ENCODE results near the gene LAMC2. TPM values are rescaled to one million over a fixed set of nuclear protein-coding genes. Genes with fewer than 3 reads are reported as not detected.

The LAMC2 gene
- total and polyA plus RNA-seq, 2 experiments from 2014 or later = 1.9 to 2.7 TPM

DNA sequence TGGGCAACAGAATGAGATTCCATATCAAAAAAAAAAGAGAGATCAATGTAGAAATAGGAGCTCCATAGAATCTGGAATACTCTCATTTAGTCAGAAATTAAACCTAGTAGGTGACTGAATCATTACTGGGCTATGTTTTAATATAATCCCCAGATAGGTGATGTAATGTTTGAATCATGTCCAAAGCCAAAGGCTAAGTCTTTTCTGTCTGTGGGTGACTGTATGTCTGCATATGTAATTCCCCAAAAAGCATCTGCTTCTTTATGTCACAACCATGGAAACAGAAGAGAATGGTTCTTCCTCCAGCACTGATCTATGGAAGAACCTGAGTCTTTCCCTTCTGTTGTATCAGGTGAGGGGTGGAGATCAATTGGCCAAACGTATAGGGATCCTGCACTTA, 5.8 kb downstream of the LAMC2 start:
- peak overlapping the region; percentile 10 for H3K4me2 ChIP-seq (ENCODE audit: unreplicated experiment)
- no peaks in the 10 kb centered on the region for H3K27me3 ChIP-seq (replicated peaks; ENCODE audit: insufficient read depth)
- H3K27ac ChIP-seq = peak overlapping the region; percentile 70
- H3F3A ChIP-seq (ENCODE audit: insufficient read depth) = peaks cover 24% of the 10 kb centered on the region; the same call in 1 of the 2 replicates
- no peaks in the 10 kb centered on the region for H3K36me3 ChIP-seq (ENCODE audit: low read depth)
- peaks cover 28% of the 10 kb centered on the region for H3K4me1 ChIP-seq (ENCODE audit: insufficient read depth)
- in situ Hi-C loops (cut with MboI) = no loop called here
- H4K20me1 ChIP-seq (ENCODE audit: insufficient read depth) = no peaks in the 10 kb centered on the region
- H3K9me3 ChIP-seq (ENCODE audit: low read depth) = no peaks in the 10 kb centered on the region
- H3K9me2 ChIP-seq (ENCODE audit: insufficient read depth) = no peaks in the 10 kb centered on the region
- peak; percentile 93 for DNase-seq
- WGBS, 2 experiments (ENCODE audit: low coverage in 1 of 2, low lambda C conversion rate in 2 of 2, missing lambda C conversion rate in 2 of 2) = 52 to 75% methylated on average over 1 of the region's 1 CpG
- H3K4me3 ChIP-seq = no peak overlapping the region
- H2AFZ ChIP-seq = no peak overlapping the region
- TF ChIP-seq EZH2 (IDR thresholded peaks at IDR 0.05; ENCODE audit: insufficient read depth, poor library complexity, severe bottlenecking) = no peak
- no peaks in the 10 kb centered on the region for H3K79me2 ChIP-seq (ENCODE audit: insufficient read depth)
- peak overlapping the region; percentile 9; the same call in 1 of the 2 replicates for H3K9ac ChIP-seq

- H3K4me2 ChIP-seq (ENCODE audit: unreplicated experiment) = no peak overlapping the region
- no peak for TF ChIP-seq EZH2phosphoT487 (IDR thresholded peaks at IDR 0.05; ENCODE audit: insufficient read depth, low read depth)
- TF ChIP-seq EZH2 (IDR thresholded peaks at IDR 0.05; ENCODE audit: insufficient read depth, poor library complexity, severe bottlenecking) = no peak
- no peaks in the 10 kb centered on the region for H3K9me2 ChIP-seq (ENCODE audit: insufficient read depth)
- H2AFZ ChIP-seq = no peak overlapping the region
- H3K4me3 ChIP-seq = no peak overlapping the region
- no peaks in the 10 kb centered on the region for H4K20me1 ChIP-seq (ENCODE audit: insufficient read depth)
- H3K27me3 ChIP-seq (replicated peaks; ENCODE audit: insufficient read depth) = no peaks in the 10 kb centered on the region
- H3K27ac ChIP-seq = no peak overlapping the region
- H3K79me2 ChIP-seq (ENCODE audit: insufficient read depth) = no peaks in the 10 kb centered on the region
- in situ Hi-C loops (cut with MboI) = no loop called here
- peaks cover 28% of the 10 kb centered on the region for H3K4me1 ChIP-seq (ENCODE audit: insufficient read depth)
- DNase-seq = no peak
- no peaks in the 10 kb centered on the region for H3K36me3 ChIP-seq (ENCODE audit: low read depth)
- H3F3A ChIP-seq (ENCODE audit: insufficient read depth) = peaks cover 18% of the 10 kb centered on the region; the same call in 1 of the 2 replicates
- H3K9me3 ChIP-seq (ENCODE audit: low read depth) = no peaks in the 10 kb centered on the region
- WGBS, 2 experiments (ENCODE audit: low coverage in 1 of 2, low lambda C conversion rate in 2 of 2, missing lambda C conversion rate in 2 of 2) = 85 to 88% methylated on average over 4 of the region's 4 CpGs
- H3K9ac ChIP-seq = no peak overlapping the region
These were observed 8.0 kb downstream of the LAMC2 start for GRCh38 chr1:183193963-183194525.

- in situ Hi-C loops (cut with MboI) = no loop called here
- H3K79me2 ChIP-seq (ENCODE audit: insufficient read depth) = no peaks in the 10 kb centered on the region
- DNase-seq = no peak
- no peak overlapping the region for H2AFZ ChIP-seq
- H4K20me1 ChIP-seq (ENCODE audit: insufficient read depth) = no peaks in the 10 kb centered on the region
- no peaks in the 10 kb centered on the region for H3K36me3 ChIP-seq (ENCODE audit: low read depth)
- peak overlapping the region; percentile 39 for H3K4me2 ChIP-seq (ENCODE audit: unreplicated experiment)
- peaks cover 28% of the 10 kb centered on the region for H3K4me1 ChIP-seq (ENCODE audit: insufficient read depth)
- no peak overlapping the region for H3K4me3 ChIP-seq
- peak overlapping the region; percentile 44 for H3K27ac ChIP-seq
- H3K9me3 ChIP-seq (ENCODE audit: low read depth) = no peaks in the 10 kb centered on the region
- peaks cover 15% of the 10 kb centered on the region; the same call in 1 of the 2 replicates for H3F3A ChIP-seq (ENCODE audit: insufficient read depth)
- no peaks in the 10 kb centered on the region for H3K27me3 ChIP-seq (replicated peaks; ENCODE audit: insufficient read depth)
- TF ChIP-seq EZH2phosphoT487 (IDR thresholded peaks at IDR 0.05; ENCODE audit: insufficient read depth, low read depth) (no peak), EZH2 (IDR thresholded peaks at IDR 0.05; ENCODE audit: insufficient read depth, poor library complexity, severe bottlenecking) (no peak)
- H3K9ac ChIP-seq = no peak overlapping the region; the same call in 1 of the 2 replicates
- H3K9me2 ChIP-seq (ENCODE audit: insufficient read depth) = no peaks in the 10 kb centered on the region
- 57 to 68% methylated on average over 1 of the region's 1 CpG for WGBS, 2 experiments (ENCODE audit: low coverage in 1 of 2, low lambda C conversion rate in 2 of 2, missing lambda C conversion rate in 2 of 2)
These were observed 8.6 kb downstream of the LAMC2 start for GRCh38 chr1:183194527-183195141.

DNA sequence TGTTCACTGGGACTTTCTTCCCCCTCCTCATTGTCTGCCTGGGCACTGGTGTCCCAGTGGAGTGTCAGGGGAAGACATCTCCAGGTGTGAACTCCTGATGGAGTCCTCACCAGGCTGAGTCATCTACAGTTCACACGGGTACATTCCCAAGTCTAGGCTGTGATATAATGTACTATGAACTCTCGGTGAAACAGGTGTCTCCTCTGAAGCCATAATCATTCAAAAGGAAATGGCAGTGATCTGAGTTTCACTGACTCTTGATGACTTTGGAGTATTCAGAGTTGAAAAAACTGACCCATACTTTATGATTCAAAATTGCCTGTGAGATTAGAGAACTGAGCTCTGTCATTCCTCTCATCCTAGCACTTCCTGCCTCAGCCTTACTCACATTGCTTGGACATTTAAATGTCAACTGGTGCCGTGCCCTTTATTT, 9.1 kb downstream of the LAMC2 start:
- Histone ChIP-seq H3F3A (ENCODE audit: insufficient read depth) (peaks cover 15% of the 10 kb centered on the region; the same call in 1 of the 2 replicates), H3K4me1 (ENCODE audit: insufficient read depth) (peaks cover 28% of the 10 kb centered on the region), H3K9me2 (ENCODE audit: insufficient read depth) (no peaks in the 10 kb centered on the region), H3K27ac (peak overlapping the region; percentile 44), H3K9ac (peak overlapping the region; percentile 3), H3K4me2 (ENCODE audit: unreplicated experiment) (peak overlapping the region; percentile 39), H3K9me3 (ENCODE audit: low read depth) (no peaks in the 10 kb centered on the region), H4K20me1 (ENCODE audit: insufficient read depth) (no peaks in the 10 kb centered on the region), H2AFZ (0 out of 2 replicates have a peak overlapping the region, but pooled peaks have one; percentile 9), H3K79me2 (ENCODE audit: insufficient read depth) (no peaks in the 10 kb centered on the region), H3K27me3 (replicated peaks; ENCODE audit: insufficient read depth) (no peaks in the 10 kb centered on the region), H3K36me3 (ENCODE audit: low read depth) (no peaks in the 10 kb centered on the region), H3K4me3 (no peak overlapping the region)
- peak; percentile 71 for DNase-seq
- TF ChIP-seq EZH2phosphoT487 (IDR thresholded peaks at IDR 0.05; ENCODE audit: insufficient read depth, low read depth) (no peak), EZH2 (IDR thresholded peaks at IDR 0.05; ENCODE audit: insufficient read depth, poor library complexity, severe bottlenecking) (no peak)
- 29 to 35% methylated on average over 3 of the region's 3 CpGs for WGBS, 2 experiments (ENCODE audit: low coverage in 1 of 2, low lambda C conversion rate in 2 of 2, missing lambda C conversion rate in 2 of 2)
- in situ Hi-C loops (cut with MboI) = no loop called here
